HG03025 (cell line): ENCODE results near the gene TBC1D22B.
"Not testable (repeated sequence)": the region's sequence is repeated elsewhere in the genome, so short reads cannot be mapped to it uniquely, and the experiment has no call there.

Experiments used
- ATAC-seq: cut with Tn5 transposase; IDR thresholded peaks from one replicate; pipeline ENCODE4 v1.9.1; 2021; ENCODE audit warnings: mild to moderate bottlenecking, moderate library complexity; ENCODE audit not compliant: unreplicated experiment, low FRiP score

TBC1D22B gene

DNA sequence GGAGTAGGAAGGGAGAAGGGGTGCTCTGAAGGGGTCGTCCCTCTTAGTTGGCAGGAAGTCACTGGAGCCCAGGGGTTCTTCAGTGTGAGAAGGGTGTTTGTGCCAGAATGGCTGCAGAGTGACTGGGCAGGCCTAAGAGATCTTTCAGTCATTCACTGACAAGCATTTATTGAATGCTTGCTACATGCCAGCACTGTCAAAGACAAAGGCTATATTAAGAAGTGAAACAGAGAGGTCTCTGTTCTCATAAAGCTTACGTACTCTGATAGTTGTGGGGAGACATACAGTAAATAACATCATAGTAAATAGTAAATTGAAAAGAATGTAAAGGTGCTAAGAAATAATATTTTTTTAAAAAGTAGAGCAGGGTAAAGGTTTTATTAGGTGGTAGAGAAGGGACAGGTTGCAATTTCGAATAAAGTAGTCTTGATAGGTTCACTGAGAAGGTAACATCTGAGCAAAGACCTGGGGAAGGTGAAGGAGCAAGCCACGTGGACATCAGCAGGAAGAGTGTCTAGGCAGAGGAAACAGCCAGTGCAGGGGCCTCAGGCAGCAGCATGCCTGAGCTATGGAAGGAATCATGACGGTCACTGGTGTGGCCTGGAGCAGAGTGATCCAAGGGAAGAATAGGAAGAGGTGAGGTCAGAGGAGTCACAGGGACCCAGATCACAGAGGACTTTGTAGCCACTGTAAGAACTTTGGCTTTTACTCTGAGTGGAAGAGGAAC lies 59.9 kb downstream of the TBC1D22B start:
- no peak for ATAC-seq

GRCh38 chr6:37319156-37319555 lies 61.6 kb downstream of the TBC1D22B start:
- no peak for ATAC-seq

- no peak for ATAC-seq
These were observed 62.4 kb downstream of the TBC1D22B start for GRCh38 chr6:37319856-37320480.

DNA sequence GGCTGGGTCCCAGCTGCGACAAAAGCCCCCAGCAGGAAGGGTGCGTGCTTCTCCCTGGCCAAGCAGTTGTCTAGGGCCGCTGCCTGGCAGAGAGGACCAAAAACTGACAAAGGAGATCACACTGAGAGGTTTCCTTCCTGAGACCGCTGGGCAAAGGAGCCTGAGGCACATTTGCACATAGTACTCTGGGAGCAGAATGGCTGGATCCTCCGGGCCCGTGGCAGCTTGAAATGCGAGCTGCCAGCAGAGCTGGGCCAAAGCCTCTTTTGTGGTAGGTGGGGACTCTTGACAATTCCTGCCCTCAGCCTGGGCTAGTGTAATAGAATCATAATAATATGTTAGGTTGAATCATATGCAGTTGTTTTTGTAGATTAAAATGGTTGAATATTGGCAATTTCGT lies 63.1 kb downstream of the TBC1D22B start:
- ATAC-seq = no peak

DNA sequence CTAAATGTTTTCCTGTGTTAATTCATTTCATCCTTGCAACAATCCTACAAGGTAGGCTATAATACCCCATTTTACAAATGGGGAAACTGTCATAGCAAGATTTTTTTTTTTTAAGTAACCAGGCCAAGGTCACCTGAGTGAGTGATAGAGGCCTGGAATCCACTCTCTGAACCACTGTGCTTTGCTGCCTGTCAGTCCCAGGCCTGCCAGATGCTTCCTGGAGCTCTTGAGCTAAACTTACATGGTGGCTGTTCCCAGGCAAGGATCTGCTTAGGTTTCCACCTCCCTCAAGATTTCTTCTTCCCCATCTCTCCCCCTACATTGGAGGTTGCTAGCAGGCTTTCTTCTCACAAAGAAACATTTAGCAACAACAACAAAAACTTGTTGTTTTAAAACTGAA lies 63.5 kb downstream of the TBC1D22B start:
- ATAC-seq = no peak

DNA sequence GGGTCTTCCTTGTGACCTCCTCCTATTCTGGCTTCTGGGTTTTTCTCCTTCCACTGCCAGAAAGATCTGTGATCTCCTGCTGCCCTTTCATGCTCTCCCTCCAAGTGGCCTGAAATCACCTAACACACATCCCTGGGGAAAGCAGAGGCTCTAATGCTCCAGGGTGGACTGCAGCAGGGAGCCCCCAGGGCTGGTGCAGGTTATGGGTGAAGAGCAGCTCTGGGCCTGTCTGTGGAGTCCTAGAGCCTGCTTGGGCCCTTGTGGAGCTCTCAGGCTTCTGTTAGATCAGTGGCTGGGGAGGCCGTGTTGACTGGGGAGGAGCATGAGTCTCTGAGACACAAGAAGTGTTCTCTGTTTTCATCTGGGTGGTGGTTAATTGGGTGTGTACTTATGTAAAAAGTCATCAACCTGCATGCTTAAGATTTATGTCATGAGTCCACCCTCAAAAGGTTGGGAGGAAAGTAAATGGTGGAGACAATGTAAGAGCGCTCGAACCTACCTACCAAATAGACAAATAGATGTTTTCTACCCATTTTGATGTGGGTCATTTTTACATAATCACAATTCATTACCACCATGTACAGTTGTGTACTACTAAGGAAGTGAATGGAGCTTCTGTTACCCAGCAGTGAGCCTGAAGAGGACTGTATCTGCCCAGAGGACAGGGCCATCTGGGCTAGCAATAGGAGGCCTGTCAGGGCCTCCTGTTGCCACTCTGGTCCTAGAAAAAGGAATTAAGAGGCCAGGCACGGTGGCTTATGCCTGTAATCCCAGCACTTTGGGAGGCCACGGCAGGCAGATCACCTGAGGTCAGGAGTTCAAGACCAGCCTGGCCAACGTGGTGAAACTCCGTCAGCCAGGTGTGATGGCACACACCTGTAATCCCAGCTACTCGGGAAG lies 64.2 kb downstream of the TBC1D22B start:
- ATAC-seq = no peak

DNA sequence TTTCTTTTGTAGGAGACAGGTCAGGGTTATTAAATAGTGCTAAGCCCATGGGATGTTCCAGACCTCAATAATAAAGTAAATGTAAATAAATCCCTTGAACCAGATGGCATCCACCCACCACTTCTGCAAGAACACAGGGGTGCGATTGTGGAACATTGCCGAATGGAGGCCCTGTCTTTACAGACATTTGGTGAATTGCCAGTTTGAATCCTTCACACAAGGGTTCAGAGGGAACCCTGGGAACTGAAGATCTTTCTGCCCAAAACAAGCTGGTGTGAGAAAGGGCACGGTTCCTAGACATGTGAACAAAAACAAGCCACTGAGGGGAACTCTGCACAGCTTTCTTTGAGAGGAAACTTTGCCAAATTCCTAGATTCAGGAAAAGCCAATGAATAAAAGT lies 66.0 kb downstream of the TBC1D22B start:
- no peak for ATAC-seq

GRCh38 chr6:37324131-37325033 lies 66.8 kb downstream of the TBC1D22B start:
- ATAC-seq = no peak

- not testable (repeated sequence) for ATAC-seq
These were observed 72.8 kb downstream of the TBC1D22B start for GRCh38 chr6:37330345-37330744.

DNA sequence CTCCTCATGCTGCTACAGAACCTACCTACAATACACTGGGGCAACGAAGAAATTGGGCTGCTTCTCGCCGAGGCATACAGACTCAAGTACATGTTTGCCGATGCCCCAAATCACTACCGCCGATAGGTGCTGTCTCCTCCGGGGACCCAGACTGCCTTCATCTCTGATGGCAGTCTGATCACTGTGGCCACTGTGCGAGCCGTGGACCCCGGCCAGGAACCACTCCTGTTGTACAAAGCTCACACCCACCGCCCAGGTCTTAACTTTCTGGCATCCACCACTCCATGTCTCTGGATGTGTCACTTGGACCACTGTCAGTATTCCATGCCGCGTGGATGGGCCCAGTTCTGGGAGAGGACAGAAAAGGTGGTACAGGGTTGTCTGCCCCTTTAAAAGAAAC lies 73.5 kb downstream of the TBC1D22B start:
- ATAC-seq = no peak

DNA sequence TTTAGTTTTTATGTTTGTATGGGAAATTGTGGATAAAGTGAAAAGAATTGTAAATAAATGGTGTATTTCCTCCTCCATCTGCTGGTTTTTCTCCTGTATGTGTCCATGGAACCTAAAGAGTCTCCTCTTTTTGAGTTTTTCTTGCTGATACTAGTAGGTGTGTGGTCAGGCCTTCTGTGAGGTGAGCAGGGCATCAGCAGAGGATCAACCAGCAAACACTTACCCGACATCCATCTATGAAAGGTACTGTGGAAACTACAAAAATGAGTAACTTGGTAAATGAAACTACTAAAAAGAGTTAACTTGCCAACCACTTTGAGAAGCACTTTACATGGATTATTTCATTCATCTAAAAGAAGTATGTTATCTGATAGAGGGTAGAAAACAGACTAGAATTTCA lies 75.3 kb downstream of the TBC1D22B start:
- ATAC-seq = no peak

DNA sequence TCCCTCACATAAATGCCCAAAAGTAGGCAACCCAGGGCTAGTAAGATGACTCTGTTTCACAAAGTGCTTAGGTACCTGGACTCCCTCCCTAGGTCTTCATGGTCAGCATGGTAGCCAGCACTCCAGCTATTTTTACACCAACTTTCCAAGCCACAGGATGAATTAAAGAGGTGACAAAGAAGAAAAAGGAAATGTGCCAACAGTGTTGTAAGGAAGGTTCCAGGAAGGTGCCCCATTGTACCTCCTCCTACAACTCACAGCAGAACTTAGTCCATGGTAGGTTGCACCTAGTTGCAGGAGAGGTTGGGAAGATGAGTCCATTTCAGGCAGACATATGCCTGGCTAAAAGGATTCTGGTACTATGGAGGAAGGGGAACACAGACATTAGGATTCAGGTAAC lies 76.5 kb downstream of the TBC1D22B start:
- ATAC-seq = no peak

DNA sequence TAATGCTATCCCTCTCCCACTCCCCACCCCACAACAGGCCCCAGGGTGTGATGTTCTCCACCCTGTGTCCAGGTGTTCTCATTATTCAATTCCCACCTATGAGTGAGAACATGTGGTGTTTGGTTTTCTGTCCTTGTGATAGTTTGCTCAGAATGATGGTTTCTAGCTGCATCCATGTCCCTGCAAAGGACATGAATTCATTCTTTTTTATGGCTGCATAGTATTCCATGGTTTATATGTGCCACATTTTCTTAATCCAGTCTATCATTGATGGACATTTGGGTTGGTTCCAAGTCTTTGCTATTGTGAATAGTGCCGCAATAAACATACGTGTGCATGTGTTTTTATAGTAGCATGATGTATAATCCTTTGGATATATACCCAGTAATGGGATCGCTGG lies 80.7 kb downstream of the TBC1D22B start:
- not testable (repeated sequence) for ATAC-seq

DNA sequence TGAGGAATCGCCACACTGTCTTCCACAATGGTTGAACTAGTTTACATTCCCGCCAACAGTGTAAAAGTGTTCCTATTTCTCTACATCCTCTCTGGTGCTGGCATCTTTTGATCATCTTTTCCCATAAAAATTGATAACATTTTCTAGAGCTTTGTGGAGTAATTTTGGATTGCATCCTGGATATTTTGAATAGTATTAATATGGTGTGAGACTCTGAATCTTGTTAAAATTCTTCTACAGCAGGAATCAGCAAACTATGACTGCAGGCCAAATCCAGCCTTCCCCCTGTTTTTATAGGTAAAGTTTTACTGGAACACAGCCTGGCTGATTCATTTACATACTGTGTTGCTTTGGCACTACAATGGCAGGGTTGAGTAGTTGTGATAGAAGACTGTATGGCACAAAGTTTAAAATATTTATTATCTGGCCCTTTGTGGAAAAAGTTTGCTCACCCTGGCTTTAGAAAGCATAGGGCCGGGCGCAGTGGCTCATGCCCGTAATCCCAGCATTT lies 81.2 kb downstream of the TBC1D22B start:
- ATAC-seq = no peak

DNA sequence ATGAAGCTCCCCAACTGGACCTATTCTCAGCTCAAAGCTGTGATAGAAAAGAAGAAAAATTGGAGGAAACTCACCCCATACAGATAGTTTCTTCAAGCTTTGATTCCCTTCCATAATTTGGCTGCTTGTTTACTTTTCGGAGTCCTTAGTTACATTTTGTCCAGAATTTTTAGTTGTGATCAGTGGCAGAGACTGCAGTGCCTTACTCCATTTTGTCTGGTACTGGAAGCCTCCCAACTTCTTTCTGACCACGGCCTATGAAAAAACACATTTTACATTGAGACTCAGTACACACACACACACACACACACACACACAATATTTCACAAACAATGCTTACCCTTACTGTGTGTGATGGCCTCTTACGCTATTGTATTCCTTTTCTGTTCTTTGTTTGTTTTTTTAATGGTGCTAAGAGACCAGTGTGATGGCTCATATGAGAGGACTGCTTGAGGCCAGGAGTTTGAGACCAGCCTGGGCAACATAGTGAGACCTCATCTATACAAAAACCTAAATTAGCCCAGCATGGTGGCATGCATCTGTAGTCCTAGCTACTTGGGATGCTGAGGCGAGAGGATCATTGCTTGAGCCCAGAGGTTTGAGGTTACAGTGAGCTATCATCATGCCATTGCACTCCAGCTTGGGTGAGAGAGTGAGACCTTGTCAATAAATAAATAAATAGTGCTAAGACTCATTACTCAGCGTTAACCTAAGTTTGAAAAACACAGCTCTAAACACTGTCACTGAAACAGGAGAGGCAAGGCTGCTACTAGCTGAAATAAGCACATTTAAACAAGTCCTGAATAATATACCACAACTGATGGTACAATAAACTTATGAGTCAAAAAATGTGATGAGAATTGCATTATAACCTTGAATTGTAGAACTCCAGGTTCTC lies 82.4 kb downstream of the TBC1D22B start:
- ATAC-seq = no peak

DNA sequence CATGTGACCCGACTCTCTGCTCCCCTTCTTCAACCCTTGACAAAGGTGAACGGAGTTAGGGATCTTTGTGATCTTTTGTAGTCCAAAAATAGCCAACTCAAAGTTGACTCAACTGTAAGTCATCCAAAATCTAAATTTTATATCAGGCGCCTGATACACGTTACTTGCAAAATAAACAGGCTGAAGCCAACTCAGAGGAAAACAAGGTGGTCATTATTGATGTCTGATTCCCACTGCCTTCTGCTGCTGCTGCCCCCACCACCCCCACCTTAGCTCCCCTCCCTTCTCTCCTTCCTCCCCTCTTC lies 83.0 kb downstream of the TBC1D22B start:
- no peak for ATAC-seq

- ATAC-seq = no peak
These were observed 85.7 kb downstream of the TBC1D22B start for GRCh38 chr6:37343248-37343647.

DNA sequence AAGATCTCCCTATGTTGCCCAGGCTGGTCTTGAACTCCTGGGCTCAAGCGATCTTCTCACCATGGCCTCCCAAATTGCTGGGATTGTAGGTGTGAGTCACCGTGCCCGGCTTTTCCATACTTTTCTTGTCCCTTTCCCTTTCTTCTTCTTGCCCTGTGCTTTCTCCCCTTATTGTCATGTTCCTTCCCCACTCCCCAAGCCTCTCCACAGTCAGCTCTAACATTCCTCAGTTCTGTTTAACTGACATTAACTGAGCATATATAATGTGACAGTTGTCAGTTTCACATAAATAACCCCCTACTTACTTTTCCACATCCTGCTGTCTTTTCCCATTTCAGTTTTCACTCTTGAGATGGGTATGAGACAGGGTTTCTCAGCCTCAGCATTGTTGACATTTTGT lies 86.7 kb downstream of the TBC1D22B start:
- ATAC-seq = no peak

- ATAC-seq = not testable (repeated sequence)
These were observed 88.2 kb downstream of the TBC1D22B start for GRCh38 chr6:37345804-37346203.
